ENCODE measurements around the gene TJP1.

DNA sequence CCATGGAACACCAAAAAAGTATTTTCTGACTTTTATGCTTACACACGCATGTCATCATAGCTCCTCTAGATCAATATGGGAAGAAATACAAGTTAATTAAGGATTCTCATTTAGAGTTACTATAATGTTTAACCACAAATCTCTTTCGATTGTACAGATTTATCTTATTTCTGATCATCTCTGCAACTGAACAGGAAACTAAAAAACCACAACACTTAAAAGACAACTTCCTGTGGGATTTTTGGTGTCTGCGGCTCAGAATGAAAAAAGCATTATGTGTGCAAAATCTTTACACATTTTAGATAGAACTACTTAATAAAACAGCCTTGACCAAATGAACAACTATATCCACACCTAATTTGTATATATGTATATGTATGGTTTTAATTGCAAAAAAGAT, 3.0 kb upstream of the TJP1 start:
- TF ChIP-seq, protein P1, sequence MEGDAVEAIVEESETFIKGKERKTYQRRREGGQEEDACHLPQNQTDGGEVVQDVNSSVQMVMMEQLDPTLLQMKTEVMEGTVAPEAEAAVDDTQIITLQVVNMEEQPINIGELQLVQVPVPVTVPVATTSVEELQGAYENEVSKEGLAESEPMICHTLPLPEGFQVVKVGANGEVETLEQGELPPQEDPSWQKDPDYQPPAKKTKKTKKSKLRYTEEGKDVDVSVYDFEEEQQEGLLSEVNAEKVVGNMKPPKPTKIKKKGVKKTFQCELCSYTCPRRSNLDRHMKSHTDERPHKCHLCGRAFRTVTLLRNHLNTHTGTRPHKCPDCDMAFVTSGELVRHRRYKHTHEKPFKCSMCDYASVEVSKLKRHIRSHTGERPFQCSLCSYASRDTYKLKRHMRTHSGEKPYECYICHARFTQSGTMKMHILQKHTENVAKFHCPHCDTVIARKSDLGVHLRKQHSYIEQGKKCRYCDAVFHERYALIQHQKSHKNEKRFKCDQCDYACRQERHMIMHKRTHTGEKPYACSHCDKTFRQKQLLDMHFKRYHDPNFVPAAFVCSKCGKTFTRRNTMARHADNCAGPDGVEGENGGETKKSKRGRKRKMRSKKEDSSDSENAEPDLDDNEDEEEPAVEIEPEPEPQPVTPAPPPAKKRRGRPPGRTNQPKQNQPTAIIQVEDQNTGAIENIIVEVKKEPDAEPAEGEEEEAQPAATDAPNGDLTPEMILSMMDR (optimal IDR thresholded peaks at IDR 0.05 in 1 of 3, IDR thresholded peaks at IDR 0.05 in 1 of 3, conservative IDR thresholded peaks at IDR 0.05 in 1 of 3; ENCODE audit: extremely low read depth in 1 of 3, insufficient read depth in 2 of 3, low read length in 3 of 3) = no peak
- TF ChIP-seq EZH2 (IDR thresholded peaks at IDR 0.05; ENCODE audit: low read length) = no peak
